ENCODE measurements around the gene MYH10.

MYH10 gene

DNA sequence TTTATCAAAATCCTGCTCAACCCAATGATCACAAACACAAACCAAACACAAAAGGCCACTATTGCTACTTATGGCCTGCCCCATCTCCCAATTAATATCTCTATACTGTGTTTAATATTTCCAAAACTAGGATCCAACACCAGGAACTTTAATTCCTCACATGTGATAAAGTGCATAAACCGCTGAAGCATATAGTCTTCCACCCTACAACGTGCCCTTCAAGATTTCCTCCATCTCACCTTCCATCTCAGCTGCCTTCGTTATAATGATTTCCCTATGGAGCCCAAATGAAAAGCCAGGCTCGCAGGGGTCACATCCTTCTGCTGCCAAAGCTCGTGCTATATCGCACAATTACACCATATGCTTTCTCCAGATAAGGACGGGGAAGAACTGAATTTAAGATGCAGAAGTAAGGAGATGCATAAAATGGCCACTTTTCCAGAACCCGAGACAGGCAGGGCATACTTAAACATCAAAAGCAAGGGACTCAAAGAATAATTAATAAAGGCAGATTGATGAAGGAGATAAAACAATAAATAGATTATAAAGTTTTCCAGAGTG is 1.8 kb downstream of the MYH10 start:
- WGBS = 31% methylated on average over 7 of the region's 8 CpGs
- peak overlapping the region; percentile 96; the same call in 1 of the 2 replicates for H3K9ac ChIP-seq (ENCODE audit: low read depth, low read length)
- no peak overlapping the region for H3K27ac ChIP-seq (ENCODE audit: low read depth, low read length)
- H3K36me3 ChIP-seq (ENCODE audit: insufficient read depth, low read length) = 0 out of 2 replicates have a peak, but pooled peaks cover 5% of the 10 kb centered on the region
- no peaks in the 10 kb centered on the region for H3K27me3 ChIP-seq (ENCODE audit: insufficient read depth, low read length)
- H3K4me3 ChIP-seq (ENCODE audit: low read length) = peak overlapping the region; percentile 93
- H3K9me3 ChIP-seq (ENCODE audit: insufficient read depth, low read depth, low read length) = no peaks in the 10 kb centered on the region
- peaks cover 32% of the 10 kb centered on the region for H3K4me1 ChIP-seq (ENCODE audit: insufficient read depth, low read length)

DNA sequence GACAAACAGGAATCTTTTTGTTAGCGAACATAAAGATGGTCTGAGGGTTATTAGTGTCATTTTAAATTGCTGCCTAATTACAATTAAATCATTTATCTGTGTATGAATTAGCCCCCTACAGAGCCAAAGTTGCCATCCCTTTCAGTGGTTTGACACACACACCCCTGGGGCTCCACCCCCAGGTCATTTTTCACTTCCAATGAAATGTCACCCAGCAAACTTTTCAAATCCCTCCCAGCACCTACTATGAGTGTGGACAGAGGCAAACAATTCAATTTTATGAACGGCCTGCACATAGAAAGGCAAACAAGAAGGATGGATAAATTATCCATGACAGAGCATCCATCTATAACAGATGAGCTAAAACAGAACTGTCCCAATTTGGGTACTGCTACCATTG is 2.4 kb downstream of the MYH10 start:
- H3K9me3 ChIP-seq (ENCODE audit: insufficient read depth, low read depth, low read length) = no peaks in the 10 kb centered on the region
- H3K27ac ChIP-seq (ENCODE audit: low read depth, low read length) = no peak overlapping the region
- H3K9ac ChIP-seq (ENCODE audit: low read depth, low read length) = no peak overlapping the region
- peaks cover 8% of the 10 kb centered on the region for H3K36me3 ChIP-seq (ENCODE audit: insufficient read depth, low read length)
- 47% methylated on average over 1 of the region's 2 CpGs for WGBS
- peak overlapping the region; percentile 93 for H3K4me3 ChIP-seq (ENCODE audit: low read length)
- no peaks in the 10 kb centered on the region for H3K27me3 ChIP-seq (ENCODE audit: insufficient read depth, low read length)
- peaks cover 34% of the 10 kb centered on the region for H3K4me1 ChIP-seq (ENCODE audit: insufficient read depth, low read length)

DNA sequence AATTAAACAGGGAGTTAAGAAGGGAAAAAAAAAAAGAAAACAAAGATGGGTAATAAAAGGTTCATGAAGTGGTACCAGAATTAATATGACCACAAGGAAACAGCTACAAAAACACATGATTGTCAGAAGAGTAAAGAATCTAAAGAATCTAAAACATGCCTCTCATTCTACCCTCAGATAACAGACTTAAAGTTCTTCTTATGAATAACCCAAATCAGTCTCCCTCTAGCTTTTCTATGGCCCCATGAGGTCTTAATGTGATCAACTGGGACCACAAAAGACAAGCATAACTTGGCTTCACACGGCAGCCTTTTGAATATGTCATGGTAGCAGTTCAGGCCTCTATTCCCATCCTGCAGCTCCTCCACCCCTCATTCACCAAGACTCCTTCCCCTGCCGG is 6.9 kb downstream of the MYH10 start:
- no peaks in the 10 kb centered on the region for H3K9me3 ChIP-seq (ENCODE audit: insufficient read depth, low read depth, low read length)
- no peak overlapping the region for H3K4me3 ChIP-seq (ENCODE audit: low read length)
- WGBS = 83% methylated on average over 2 of the region's 2 CpGs
- H3K27ac ChIP-seq (ENCODE audit: low read depth, low read length) = no peak overlapping the region
- peaks cover 34% of the 10 kb centered on the region for H3K4me1 ChIP-seq (ENCODE audit: insufficient read depth, low read length)
- no peak overlapping the region for H3K9ac ChIP-seq (ENCODE audit: low read depth, low read length)
- no peaks in the 10 kb centered on the region for H3K27me3 ChIP-seq (ENCODE audit: insufficient read depth, low read length)
- H3K36me3 ChIP-seq (ENCODE audit: insufficient read depth, low read length) = peaks cover 52% of the 10 kb centered on the region

DNA sequence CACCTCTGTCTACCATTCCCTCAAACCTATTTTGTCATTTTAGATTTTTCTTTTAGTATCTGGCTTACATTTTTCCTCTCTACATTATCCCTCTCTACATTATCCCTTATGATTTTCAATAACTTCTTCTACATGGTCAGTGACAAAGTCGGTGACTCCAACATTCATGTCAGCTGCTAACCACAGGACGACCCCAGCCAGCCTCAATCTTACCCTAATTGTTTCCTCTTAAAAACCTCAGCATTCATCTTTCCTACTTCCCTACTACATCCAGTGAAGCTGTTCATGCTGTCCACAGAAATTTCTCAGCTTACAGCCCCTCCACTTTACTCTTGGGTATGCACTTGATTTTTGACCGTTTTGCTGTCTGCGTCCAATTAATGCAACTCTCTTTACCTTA is 8.3 kb downstream of the MYH10 start:
- peaks cover 20% of the 10 kb centered on the region for H3K4me1 ChIP-seq (ENCODE audit: insufficient read depth, low read length)
- no peak overlapping the region for H3K27ac ChIP-seq (ENCODE audit: low read depth, low read length)
- H3K36me3 ChIP-seq (ENCODE audit: insufficient read depth, low read length) = peaks cover 64% of the 10 kb centered on the region
- WGBS = 97% methylated on average over 4 of the region's 4 CpGs
- no peaks in the 10 kb centered on the region for H3K27me3 ChIP-seq (ENCODE audit: insufficient read depth, low read length)
- H3K9me3 ChIP-seq (ENCODE audit: insufficient read depth, low read depth, low read length) = no peaks in the 10 kb centered on the region
- H3K9ac ChIP-seq (ENCODE audit: low read depth, low read length) = no peak overlapping the region
- H3K4me3 ChIP-seq (ENCODE audit: low read length) = no peak overlapping the region

DNA sequence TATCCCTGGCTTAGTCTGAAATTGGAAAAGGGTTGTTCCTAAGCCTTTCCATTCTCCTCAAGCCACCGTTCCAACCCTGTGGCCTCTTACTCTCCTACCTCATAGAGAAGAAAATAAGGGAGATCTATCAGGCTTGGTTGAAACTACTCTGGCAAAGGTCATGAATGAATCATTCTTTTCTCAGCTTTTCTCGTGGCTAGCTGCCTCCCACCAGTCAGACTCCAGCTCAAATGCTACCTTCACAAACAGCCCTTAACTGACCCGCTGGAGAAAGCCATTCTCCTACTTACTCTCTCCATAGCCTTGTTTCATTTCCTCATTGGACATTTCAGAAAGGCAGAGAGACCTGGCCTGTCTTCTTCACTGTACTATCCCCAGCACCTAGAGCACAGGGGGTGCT is 8.9 kb downstream of the MYH10 start:
- Histone ChIP-seq H3K4me3 (ENCODE audit: low read length) (no peak overlapping the region), H3K27me3 (ENCODE audit: insufficient read depth, low read length) (no peaks in the 10 kb centered on the region), H3K4me1 (ENCODE audit: insufficient read depth, low read length) (peaks cover 20% of the 10 kb centered on the region), H3K27ac (ENCODE audit: low read depth, low read length) (no peak overlapping the region), H3K36me3 (ENCODE audit: insufficient read depth, low read length) (peaks cover 70% of the 10 kb centered on the region), H3K9ac (ENCODE audit: low read depth, low read length) (no peak overlapping the region), H3K9me3 (ENCODE audit: insufficient read depth, low read depth, low read length) (no peaks in the 10 kb centered on the region)
- 89% methylated on average over 3 of the region's 3 CpGs for WGBS

DNA sequence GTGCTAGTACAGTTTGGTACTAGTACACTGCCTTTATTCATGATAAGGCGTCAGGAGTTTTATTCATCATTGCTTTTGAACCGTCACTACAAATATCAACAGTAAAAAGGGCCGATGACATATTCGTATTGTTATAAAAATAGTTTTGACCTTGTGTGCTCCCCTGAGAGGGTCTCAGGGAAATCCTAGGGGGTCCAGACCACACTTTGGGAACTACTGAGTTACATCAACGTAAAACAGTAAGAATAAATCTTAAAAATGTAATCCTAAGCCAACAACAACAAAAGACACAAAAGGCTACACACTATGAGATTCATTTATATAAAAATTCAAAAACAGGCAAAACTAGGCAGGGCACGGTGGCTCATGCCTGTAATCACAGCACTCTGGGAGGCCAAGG is 11.2 kb downstream of the MYH10 start:
- no peak overlapping the region for H3K9ac ChIP-seq (ENCODE audit: low read depth, low read length)
- no peak overlapping the region for H3K4me3 ChIP-seq (ENCODE audit: low read length)
- peaks cover 80% of the 10 kb centered on the region for H3K36me3 ChIP-seq (ENCODE audit: insufficient read depth, low read length)
- 100% methylated on average over 5 of the region's 6 CpGs for WGBS
- H3K27me3 ChIP-seq (ENCODE audit: insufficient read depth, low read length) = no peaks in the 10 kb centered on the region
- peaks cover 19% of the 10 kb centered on the region for H3K4me1 ChIP-seq (ENCODE audit: insufficient read depth, low read length)
- H3K9me3 ChIP-seq (ENCODE audit: insufficient read depth, low read depth, low read length) = no peaks in the 10 kb centered on the region
- H3K27ac ChIP-seq (ENCODE audit: low read depth, low read length) = no peak overlapping the region

DNA sequence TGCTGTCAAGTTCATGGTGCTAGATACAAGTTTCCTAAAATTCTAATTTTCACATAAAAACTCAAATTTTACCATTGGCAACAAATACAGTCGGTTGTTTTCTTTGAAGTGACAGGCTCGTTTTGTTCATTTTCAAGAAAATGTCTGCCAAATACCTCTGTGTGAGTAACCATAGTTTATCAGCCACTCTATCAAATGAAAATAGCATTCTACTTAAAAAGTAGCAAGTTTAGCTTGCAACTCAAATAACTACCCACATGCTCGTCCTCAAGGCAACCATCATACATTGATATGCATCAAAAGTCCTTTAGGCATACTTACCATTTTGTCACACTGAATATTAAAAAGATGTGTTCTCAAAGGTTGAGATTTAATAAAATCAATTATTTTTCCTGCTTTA is 11.7 kb downstream of the MYH10 start:
- Histone ChIP-seq H3K4me3 (ENCODE audit: low read length) (no peak overlapping the region), H3K36me3 (ENCODE audit: insufficient read depth, low read length) (peaks cover 79% of the 10 kb centered on the region), H3K4me1 (ENCODE audit: insufficient read depth, low read length) (peaks cover 16% of the 10 kb centered on the region), H3K27me3 (ENCODE audit: insufficient read depth, low read length) (no peaks in the 10 kb centered on the region), H3K9ac (ENCODE audit: low read depth, low read length) (no peak overlapping the region), H3K27ac (ENCODE audit: low read depth, low read length) (no peak overlapping the region), H3K9me3 (ENCODE audit: insufficient read depth, low read depth, low read length) (no peaks in the 10 kb centered on the region)
- WGBS = 95% methylated on average over 3 of the region's 3 CpGs

DNA sequence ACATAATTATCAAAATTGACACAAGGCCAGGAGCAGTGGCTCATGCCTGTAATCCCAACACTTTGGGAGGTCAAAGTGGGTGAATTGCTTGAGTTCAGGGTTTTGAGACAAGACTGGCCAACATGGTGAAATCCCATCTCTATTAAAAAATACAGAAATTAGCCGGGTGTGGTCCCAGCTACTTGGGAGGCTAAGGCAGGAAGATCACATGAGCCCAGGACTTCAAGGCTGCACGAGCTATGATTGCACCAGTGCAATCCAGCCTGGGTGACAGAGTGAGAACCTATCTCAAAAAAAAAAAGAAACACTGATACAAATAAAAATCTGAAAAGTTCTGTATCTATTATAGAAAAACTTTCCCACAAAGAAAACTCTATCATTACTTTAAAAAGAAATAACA is 15.5 kb downstream of the MYH10 start:
- WGBS = 88% methylated on average over 2 of the region's 2 CpGs
- Histone ChIP-seq H3K27me3 (ENCODE audit: insufficient read depth, low read length) (no peaks in the 10 kb centered on the region), H3K4me1 (ENCODE audit: insufficient read depth, low read length) (peaks cover 7% of the 10 kb centered on the region; the same call in 1 of the 2 replicates), H3K36me3 (ENCODE audit: insufficient read depth, low read length) (peaks cover 56% of the 10 kb centered on the region), H3K4me3 (ENCODE audit: low read length) (no peak overlapping the region), H3K9me3 (ENCODE audit: insufficient read depth, low read depth, low read length) (no peaks in the 10 kb centered on the region), H3K9ac (ENCODE audit: low read depth, low read length) (no peak overlapping the region), H3K27ac (ENCODE audit: low read depth, low read length) (no peak overlapping the region)

DNA sequence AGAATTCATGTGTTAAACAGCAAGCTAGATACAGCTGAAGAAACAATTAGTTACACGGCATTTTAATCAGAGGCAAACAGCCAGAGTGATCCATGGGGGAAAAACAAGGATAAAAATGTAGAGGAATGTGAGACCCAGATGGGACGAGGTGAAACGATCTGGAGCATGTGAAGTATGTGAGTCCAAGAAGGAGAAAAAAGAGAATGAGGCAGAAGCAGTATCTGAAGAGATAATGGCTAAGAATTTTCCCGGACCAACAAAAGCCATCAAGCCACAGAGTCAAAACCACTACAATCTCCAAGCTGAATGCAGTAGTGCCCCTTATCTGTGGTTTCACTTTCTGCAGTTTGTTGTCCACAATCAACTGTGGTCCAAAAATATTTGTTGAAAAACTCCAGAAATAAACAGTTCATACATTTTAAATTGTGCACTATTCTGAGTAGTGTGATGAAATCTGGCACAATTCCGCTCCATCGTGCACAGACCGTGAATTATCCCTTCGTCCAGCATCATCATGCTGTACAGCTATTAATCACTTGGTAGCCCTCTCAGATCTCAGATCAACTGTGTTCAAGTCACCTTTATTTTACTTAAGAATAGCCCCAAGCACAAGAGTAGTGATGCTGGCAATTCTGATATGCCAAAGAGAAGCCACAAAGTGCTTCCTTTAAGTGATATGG is 18.8 kb downstream of the MYH10 start:
- Histone ChIP-seq H3K27ac (ENCODE audit: low read depth, low read length) (no peak overlapping the region), H3K36me3 (ENCODE audit: insufficient read depth, low read length) (peaks cover 28% of the 10 kb centered on the region), H3K4me3 (ENCODE audit: low read length) (no peak overlapping the region), H3K4me1 (ENCODE audit: insufficient read depth, low read length) (peaks cover 30% of the 10 kb centered on the region), H3K27me3 (ENCODE audit: insufficient read depth, low read length) (no peaks in the 10 kb centered on the region), H3K9me3 (ENCODE audit: insufficient read depth, low read depth, low read length) (no peaks in the 10 kb centered on the region), H3K9ac (ENCODE audit: low read depth, low read length) (no peak overlapping the region)
- 92% methylated on average over 8 of the region's 8 CpGs for WGBS

DNA sequence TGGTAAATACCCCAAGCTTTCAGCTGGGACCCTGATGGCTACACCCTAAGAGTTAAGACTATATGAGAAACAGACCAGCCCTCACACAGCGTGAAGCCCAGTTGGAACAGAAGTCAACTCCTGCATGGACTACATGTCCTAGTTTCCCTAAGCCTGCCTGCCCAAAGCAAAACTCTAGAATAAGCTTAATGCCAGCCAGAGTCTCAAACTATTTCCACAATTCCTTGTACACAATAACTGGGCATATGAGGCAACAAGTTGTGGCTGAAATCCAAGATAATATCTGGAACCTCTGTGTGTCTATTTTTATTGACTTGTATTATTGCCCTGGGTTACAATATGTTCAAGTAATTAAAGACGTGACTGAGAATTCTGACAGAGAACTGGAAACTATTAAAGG is 19.4 kb downstream of the MYH10 start:
- Histone ChIP-seq H3K4me3 (ENCODE audit: low read length) (no peak overlapping the region), H3K27me3 (ENCODE audit: insufficient read depth, low read length) (no peaks in the 10 kb centered on the region), H3K27ac (ENCODE audit: low read depth, low read length) (no peak overlapping the region), H3K9ac (ENCODE audit: low read depth, low read length) (no peak overlapping the region), H3K36me3 (ENCODE audit: insufficient read depth, low read length) (peaks cover 24% of the 10 kb centered on the region), H3K4me1 (ENCODE audit: insufficient read depth, low read length) (peaks cover 37% of the 10 kb centered on the region), H3K9me3 (ENCODE audit: insufficient read depth, low read depth, low read length) (no peaks in the 10 kb centered on the region)
- 86% methylated on average over 2 of the region's 2 CpGs for WGBS

DNA sequence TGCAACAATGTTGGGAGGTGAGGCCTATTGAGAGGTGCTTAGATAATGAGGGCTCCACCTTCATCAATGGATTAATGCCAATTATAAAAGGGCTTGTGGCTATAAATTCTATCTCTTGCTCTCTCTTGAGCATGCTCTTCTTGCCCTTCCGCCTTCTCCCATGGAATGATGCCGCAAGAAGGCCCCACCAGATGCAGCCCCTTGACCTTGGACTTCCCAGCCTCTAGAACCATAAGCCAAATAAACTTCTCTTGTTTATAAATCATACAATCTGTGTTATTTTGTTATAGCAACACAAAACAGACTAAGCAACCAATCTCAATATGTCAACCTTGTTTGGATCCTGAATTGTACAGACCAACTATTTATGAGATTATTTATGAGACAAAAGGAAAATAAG is 20.0 kb downstream of the MYH10 start:
- no peak overlapping the region for H3K4me3 ChIP-seq (ENCODE audit: low read length)
- WGBS = 100% methylated on average over 2 of the region's 2 CpGs
- no peaks in the 10 kb centered on the region for H3K9me3 ChIP-seq (ENCODE audit: insufficient read depth, low read depth, low read length)
- peaks cover 40% of the 10 kb centered on the region for H3K4me1 ChIP-seq (ENCODE audit: insufficient read depth, low read length)
- H3K27ac ChIP-seq (ENCODE audit: low read depth, low read length) = no peak overlapping the region
- no peak overlapping the region for H3K9ac ChIP-seq (ENCODE audit: low read depth, low read length)
- H3K27me3 ChIP-seq (ENCODE audit: insufficient read depth, low read length) = no peaks in the 10 kb centered on the region
- peaks cover 18% of the 10 kb centered on the region for H3K36me3 ChIP-seq (ENCODE audit: insufficient read depth, low read length)
